Vagina (tissue), 2 donors: ENCODE results near the gene RC3H2.

Experiments used
- POLR2A ChIP-seq, 2 donors: fragments of 450-650 bp; IDR thresholded peaks; one replicate each; pipeline ENCODE4 v1.6.1; 2017; ENCODE audit warnings: antibody characterized with exemption in 2 of 2, mild to moderate bottlenecking in 2 of 2, moderate library complexity in 2 of 2
- TF ChIP-seq, protein P1 (sequence below), 3 experiments: fragments of 450-650 bp in 2 of 3; fragments of 200-600 bp in 1 of 3; sonication (generic) in 1 of 3; IDR thresholded peaks; one replicate each; pipeline ENCODE4 v1.5.1; 2017 to 2019; ENCODE audit warnings: antibody characterized with exemption in 3 of 3, mild to moderate bottlenecking in 2 of 3, moderate library complexity in 2 of 3

GRCh38 chr9:122936883-122937282 lies 31.7 kb upstream of the RC3H2 start:
- TF ChIP-seq, protein P1, sequence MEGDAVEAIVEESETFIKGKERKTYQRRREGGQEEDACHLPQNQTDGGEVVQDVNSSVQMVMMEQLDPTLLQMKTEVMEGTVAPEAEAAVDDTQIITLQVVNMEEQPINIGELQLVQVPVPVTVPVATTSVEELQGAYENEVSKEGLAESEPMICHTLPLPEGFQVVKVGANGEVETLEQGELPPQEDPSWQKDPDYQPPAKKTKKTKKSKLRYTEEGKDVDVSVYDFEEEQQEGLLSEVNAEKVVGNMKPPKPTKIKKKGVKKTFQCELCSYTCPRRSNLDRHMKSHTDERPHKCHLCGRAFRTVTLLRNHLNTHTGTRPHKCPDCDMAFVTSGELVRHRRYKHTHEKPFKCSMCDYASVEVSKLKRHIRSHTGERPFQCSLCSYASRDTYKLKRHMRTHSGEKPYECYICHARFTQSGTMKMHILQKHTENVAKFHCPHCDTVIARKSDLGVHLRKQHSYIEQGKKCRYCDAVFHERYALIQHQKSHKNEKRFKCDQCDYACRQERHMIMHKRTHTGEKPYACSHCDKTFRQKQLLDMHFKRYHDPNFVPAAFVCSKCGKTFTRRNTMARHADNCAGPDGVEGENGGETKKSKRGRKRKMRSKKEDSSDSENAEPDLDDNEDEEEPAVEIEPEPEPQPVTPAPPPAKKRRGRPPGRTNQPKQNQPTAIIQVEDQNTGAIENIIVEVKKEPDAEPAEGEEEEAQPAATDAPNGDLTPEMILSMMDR (IDR thresholded peaks at IDR 0.05), result no peak
- no peak for TF ChIP-seq POLR2A (IDR thresholded peaks at IDR 0.05)
